Keratinocyte (primary cell): ENCODE measurements around the gene PCMTD2.
"Not testable (repeated sequence)": the region's sequence is repeated elsewhere in the genome, so short reads cannot be mapped to it uniquely, and the experiment has no call there.

Experiments
- EZH2 ChIP-seq: IDR thresholded peaks from one replicate; pipeline ENCODE4 v1.6.1; 2012; ENCODE audit warnings: inconsistent platforms, mild to moderate bottlenecking, low read length, moderate library complexity
- TF ChIP-seq, protein P1 (sequence below), 3 experiments: IDR thresholded peaks in 1 of 3; conservative IDR thresholded peaks in 1 of 3; optimal IDR thresholded peaks in 1 of 3; 2 replicates in 2 of 3; 3 replicates in 1 of 3; pipeline versions ENCODE3 to v1.5.1; 2011; ENCODE audit warnings: low read length in 3 of 3, mild to moderate bottlenecking in 3 of 3, moderate library complexity in 2 of 3, control low read depth in 1 of 3, inconsistent platforms in 1 of 3; ENCODE audit not compliant: insufficient read depth in 2 of 3; ENCODE audit errors: extremely low read depth in 1 of 3

DNA sequence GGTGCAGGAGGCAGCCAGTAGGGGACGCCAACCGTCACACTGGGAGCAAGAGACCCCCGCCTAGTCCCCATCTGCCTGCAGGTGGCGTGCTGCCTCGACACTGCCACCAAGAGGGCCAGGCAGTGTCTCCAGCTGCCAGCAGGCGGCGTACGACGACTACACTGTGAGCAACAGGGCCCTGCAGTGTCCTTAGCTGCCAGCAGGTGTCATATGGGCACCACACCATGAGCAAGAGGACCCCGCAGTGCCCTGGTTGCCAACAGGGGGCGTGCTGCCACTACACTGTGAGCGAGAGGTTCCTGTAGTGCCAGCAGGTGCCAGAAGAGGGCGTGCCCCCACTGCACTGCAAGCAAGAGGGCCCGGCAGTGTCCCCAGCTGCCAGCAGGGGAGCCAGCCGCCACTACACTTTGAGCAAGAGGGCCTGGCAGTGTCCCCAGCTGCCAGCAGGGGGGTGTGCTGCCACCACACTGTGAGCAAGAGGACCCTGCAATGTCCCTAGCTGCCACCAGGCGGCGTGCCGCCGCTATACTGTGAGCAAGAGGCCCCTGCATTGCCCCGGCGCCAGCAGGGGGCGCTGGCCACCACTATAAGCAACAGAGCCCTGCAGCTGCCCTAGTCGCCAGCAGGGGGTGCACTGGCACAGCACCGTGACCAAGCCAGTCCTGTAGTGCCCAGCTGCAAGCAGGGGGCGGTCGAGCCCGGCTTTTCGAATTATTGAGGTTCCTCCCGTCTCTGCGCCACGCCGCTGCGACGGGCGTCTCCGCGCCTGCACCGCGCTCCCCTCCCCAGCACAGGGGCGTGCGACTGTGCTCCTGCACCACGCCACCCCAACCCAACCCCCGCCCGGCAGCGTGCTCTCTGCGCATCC, 30.3 kb downstream of the PCMTD2 start:
- TF ChIP-seq, protein P1, sequence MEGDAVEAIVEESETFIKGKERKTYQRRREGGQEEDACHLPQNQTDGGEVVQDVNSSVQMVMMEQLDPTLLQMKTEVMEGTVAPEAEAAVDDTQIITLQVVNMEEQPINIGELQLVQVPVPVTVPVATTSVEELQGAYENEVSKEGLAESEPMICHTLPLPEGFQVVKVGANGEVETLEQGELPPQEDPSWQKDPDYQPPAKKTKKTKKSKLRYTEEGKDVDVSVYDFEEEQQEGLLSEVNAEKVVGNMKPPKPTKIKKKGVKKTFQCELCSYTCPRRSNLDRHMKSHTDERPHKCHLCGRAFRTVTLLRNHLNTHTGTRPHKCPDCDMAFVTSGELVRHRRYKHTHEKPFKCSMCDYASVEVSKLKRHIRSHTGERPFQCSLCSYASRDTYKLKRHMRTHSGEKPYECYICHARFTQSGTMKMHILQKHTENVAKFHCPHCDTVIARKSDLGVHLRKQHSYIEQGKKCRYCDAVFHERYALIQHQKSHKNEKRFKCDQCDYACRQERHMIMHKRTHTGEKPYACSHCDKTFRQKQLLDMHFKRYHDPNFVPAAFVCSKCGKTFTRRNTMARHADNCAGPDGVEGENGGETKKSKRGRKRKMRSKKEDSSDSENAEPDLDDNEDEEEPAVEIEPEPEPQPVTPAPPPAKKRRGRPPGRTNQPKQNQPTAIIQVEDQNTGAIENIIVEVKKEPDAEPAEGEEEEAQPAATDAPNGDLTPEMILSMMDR (optimal IDR thresholded peaks at IDR 0.05 in 1 of 3, IDR thresholded peaks at IDR 0.05 in 1 of 3, conservative IDR thresholded peaks at IDR 0.05 in 1 of 3; ENCODE audit: extremely low read depth in 1 of 3, insufficient read depth in 2 of 3, low read length in 3 of 3) = peak in 2 of 3 experiments; percentile 55 to 83
- TF ChIP-seq EZH2 = not testable (repeated sequence)
